Gastroesophageal sphincter (tissue), 3 donors: ENCODE measurements around the gene RTL10.

Experiments
- EP300 ChIP-seq: sonication (generic); formaldehyde crosslinking; IDR thresholded peaks from one replicate; pipeline ENCODE4 v1.6.1; 2017; ENCODE audit warnings: antibody characterized with exemption, mild to moderate bottlenecking
- POLR2A ChIP-seq, 2 donors: fragments of 450-650 bp; IDR thresholded peaks; one replicate each; pipeline ENCODE4 v1.6.1; 2017; ENCODE audit warnings: antibody characterized with exemption in 2 of 2, mild to moderate bottlenecking in 2 of 2, moderate library complexity in 1 of 2
- POLR2AphosphoS5 ChIP-seq: sonication (generic); formaldehyde crosslinking; IDR thresholded peaks from one replicate; pipeline ENCODE4 v1.6.1; 2017; ENCODE audit warnings: antibody characterized with exemption
- TF ChIP-seq, protein P1 (sequence below), 4 experiments: fragments of 200-600 bp in 2 of 4; fragments of 450-650 bp in 2 of 4; sonication (generic) in 1 of 4; IDR thresholded peaks; one replicate each; pipeline ENCODE4 v1.5.1; 2017 to 2019; ENCODE audit warnings: antibody characterized with exemption in 4 of 4, mild to moderate bottlenecking in 2 of 4, moderate library complexity in 2 of 4

DNA sequence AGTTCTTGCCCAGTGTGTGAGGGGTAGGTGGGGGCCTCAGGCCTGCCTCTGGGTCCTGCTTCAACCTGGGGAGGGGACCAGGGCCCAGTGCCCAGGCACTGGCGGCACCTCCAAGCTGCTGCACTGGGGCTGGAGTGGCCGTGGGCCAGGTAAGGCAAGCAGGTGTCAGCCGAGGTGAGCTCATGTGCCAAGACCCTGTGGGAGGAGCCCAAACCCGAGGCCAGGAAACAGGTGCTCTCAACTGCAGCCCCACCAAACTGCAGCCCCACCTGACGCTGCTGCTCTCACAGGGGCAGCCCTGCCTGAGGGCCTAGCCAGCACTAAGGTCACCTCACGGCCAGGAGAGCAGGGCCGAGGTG is 18.1 kb upstream of the RTL10 start:
- TF ChIP-seq, protein P1, sequence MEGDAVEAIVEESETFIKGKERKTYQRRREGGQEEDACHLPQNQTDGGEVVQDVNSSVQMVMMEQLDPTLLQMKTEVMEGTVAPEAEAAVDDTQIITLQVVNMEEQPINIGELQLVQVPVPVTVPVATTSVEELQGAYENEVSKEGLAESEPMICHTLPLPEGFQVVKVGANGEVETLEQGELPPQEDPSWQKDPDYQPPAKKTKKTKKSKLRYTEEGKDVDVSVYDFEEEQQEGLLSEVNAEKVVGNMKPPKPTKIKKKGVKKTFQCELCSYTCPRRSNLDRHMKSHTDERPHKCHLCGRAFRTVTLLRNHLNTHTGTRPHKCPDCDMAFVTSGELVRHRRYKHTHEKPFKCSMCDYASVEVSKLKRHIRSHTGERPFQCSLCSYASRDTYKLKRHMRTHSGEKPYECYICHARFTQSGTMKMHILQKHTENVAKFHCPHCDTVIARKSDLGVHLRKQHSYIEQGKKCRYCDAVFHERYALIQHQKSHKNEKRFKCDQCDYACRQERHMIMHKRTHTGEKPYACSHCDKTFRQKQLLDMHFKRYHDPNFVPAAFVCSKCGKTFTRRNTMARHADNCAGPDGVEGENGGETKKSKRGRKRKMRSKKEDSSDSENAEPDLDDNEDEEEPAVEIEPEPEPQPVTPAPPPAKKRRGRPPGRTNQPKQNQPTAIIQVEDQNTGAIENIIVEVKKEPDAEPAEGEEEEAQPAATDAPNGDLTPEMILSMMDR (IDR thresholded peaks at IDR 0.05) = no peak
- TF ChIP-seq POLR2A (IDR thresholded peaks at IDR 0.05) (no peak), POLR2AphosphoS5 (no peak), EP300 (no peak)
